Thyroid gland (tissue), 4 donors: ENCODE measurements around the gene SLC35G3.
"Not testable (repeated sequence)": the region's sequence is repeated elsewhere in the genome, so short reads cannot be mapped to it uniquely, and the experiment has no call there.

Experiments used
- CTCF ChIP-seq, 6 experiments: fragments of 200-600 bp in 3 of 6; fragments of 450-650 bp in 3 of 6; sonication (generic) in 3 of 6; IDR thresholded peaks; one replicate each; pipeline ENCODE4 v1.5.1; 2016 to 2019; ENCODE audit warnings: antibody characterized with exemption in 6 of 6, mild to moderate bottlenecking in 2 of 6, inconsistent platforms in 1 of 6, moderate library complexity in 1 of 6
- POLR2A ChIP-seq, 2 donors: fragments of 450-650 bp; IDR thresholded peaks; one replicate each; pipeline ENCODE4 v1.6.1; 2017; ENCODE audit warnings: antibody characterized with exemption in 2 of 2, mild to moderate bottlenecking in 2 of 2, moderate library complexity in 1 of 2

DNA sequence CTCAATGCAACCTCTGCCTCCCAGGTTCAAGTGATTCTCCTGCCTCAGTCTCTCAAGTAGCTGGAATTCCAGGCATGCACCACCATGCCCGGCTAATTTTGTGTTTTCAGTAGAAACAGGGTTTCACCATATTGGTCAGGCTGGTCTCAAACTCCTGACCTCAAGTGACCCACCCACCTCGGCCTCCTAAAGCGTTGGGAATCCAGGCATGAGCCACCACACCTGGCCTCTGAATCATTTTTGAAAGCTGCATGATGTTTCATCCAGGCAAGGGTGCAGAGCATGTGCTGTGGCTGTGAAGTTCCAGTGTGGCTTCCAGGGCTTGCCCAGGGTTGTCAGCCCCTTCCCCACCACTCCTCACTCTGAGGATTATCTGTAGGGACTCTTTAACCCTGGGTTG lies 21.9 kb downstream of the SLC35G3 start:
- TF ChIP-seq CTCF, POLR2A (IDR thresholded peaks at IDR 0.05): not testable (repeated sequence)
